Suprapubic skin (tissue), 4 donors: ENCODE measurements around the gene LIMS2.

Experiments used
- EP300 ChIP-seq: sonication (generic); formaldehyde crosslinking; IDR thresholded peaks from one replicate; pipeline ENCODE4 v1.6.1; 2017; ENCODE audit warnings: antibody characterized with exemption
- POLR2A ChIP-seq, 2 donors: fragments of 450-650 bp; IDR thresholded peaks; one replicate each; pipeline ENCODE4 v1.6.1; 2017; ENCODE audit warnings: antibody characterized with exemption in 2 of 2, mild to moderate bottlenecking in 2 of 2, moderate library complexity in 2 of 2
- POLR2AphosphoS5 ChIP-seq, 3 donors: sonication (generic); formaldehyde crosslinking; IDR thresholded peaks; one replicate each; pipeline ENCODE4 v1.6.1; 2017; ENCODE audit warnings: antibody characterized with exemption in 3 of 3
- TF ChIP-seq, protein P1 (sequence below), 2 donors: fragments of 200-600 bp in 1 of 2; fragments of 450-650 bp in 1 of 2; sonication (generic) in 1 of 2; IDR thresholded peaks; one replicate each; pipeline ENCODE4 v1.5.1; 2016 to 2019; ENCODE audit warnings: antibody characterized with exemption in 2 of 2, mild to moderate bottlenecking in 1 of 2, moderate library complexity in 1 of 2

- TF ChIP-seq POLR2A (IDR thresholded peaks at IDR 0.05) = no peak
- TF ChIP-seq, protein P1, sequence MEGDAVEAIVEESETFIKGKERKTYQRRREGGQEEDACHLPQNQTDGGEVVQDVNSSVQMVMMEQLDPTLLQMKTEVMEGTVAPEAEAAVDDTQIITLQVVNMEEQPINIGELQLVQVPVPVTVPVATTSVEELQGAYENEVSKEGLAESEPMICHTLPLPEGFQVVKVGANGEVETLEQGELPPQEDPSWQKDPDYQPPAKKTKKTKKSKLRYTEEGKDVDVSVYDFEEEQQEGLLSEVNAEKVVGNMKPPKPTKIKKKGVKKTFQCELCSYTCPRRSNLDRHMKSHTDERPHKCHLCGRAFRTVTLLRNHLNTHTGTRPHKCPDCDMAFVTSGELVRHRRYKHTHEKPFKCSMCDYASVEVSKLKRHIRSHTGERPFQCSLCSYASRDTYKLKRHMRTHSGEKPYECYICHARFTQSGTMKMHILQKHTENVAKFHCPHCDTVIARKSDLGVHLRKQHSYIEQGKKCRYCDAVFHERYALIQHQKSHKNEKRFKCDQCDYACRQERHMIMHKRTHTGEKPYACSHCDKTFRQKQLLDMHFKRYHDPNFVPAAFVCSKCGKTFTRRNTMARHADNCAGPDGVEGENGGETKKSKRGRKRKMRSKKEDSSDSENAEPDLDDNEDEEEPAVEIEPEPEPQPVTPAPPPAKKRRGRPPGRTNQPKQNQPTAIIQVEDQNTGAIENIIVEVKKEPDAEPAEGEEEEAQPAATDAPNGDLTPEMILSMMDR (IDR thresholded peaks at IDR 0.05) = no peak
- no peak for TF ChIP-seq POLR2AphosphoS5 (IDR thresholded peaks at IDR 0.05)
- no peak for TF ChIP-seq EP300
Observed at GRCh38 chr2:127644066-127645025, 31.0 kb downstream of the LIMS2 start.
